Panc1 (cell line): ENCODE measurements around the gene PJA1.

ENCODE experiments used
- TF ChIP-seq, protein P1 (sequence below): fragments of 450-650 bp; IDR thresholded peaks from 2 replicates; pipeline ENCODE4 v1.5.1; 2017; ENCODE audit warnings: mild to moderate bottlenecking
- TF ChIP-seq, protein P2 (sequence below), 2 experiments: IDR thresholded peaks; 2 replicates each; pipeline ENCODE4 v1.6.1; 2011 to 2012; ENCODE audit warnings: low read depth in 2 of 2, control low read depth in 1 of 2, low read length in 1 of 2, mild to moderate bottlenecking in 1 of 2, moderate library complexity in 1 of 2; ENCODE audit not compliant: insufficient read depth in 1 of 2

DNA sequence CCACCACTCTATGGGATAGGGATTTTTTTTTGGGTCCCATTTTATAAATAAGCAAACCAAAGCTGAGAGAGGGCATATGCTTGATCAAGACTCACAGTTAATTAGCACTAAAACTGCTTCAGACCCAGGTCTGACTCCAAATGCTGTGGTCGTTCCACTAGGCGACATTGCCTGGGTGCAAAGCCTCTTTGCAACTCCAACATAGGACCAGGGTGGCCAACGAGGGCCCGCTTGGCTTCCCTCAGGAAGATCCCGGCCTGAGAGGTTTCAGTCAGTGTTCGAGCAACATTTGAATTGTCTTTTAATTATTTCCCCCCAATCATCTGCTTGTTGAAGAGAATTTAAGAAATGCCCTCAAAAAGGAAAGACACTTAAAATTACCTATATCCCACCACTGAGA is 11.2 kb downstream of the PJA1 start:
- TF ChIP-seq, protein P1, sequence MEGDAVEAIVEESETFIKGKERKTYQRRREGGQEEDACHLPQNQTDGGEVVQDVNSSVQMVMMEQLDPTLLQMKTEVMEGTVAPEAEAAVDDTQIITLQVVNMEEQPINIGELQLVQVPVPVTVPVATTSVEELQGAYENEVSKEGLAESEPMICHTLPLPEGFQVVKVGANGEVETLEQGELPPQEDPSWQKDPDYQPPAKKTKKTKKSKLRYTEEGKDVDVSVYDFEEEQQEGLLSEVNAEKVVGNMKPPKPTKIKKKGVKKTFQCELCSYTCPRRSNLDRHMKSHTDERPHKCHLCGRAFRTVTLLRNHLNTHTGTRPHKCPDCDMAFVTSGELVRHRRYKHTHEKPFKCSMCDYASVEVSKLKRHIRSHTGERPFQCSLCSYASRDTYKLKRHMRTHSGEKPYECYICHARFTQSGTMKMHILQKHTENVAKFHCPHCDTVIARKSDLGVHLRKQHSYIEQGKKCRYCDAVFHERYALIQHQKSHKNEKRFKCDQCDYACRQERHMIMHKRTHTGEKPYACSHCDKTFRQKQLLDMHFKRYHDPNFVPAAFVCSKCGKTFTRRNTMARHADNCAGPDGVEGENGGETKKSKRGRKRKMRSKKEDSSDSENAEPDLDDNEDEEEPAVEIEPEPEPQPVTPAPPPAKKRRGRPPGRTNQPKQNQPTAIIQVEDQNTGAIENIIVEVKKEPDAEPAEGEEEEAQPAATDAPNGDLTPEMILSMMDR, result no peak
- TF ChIP-seq, protein P2, sequence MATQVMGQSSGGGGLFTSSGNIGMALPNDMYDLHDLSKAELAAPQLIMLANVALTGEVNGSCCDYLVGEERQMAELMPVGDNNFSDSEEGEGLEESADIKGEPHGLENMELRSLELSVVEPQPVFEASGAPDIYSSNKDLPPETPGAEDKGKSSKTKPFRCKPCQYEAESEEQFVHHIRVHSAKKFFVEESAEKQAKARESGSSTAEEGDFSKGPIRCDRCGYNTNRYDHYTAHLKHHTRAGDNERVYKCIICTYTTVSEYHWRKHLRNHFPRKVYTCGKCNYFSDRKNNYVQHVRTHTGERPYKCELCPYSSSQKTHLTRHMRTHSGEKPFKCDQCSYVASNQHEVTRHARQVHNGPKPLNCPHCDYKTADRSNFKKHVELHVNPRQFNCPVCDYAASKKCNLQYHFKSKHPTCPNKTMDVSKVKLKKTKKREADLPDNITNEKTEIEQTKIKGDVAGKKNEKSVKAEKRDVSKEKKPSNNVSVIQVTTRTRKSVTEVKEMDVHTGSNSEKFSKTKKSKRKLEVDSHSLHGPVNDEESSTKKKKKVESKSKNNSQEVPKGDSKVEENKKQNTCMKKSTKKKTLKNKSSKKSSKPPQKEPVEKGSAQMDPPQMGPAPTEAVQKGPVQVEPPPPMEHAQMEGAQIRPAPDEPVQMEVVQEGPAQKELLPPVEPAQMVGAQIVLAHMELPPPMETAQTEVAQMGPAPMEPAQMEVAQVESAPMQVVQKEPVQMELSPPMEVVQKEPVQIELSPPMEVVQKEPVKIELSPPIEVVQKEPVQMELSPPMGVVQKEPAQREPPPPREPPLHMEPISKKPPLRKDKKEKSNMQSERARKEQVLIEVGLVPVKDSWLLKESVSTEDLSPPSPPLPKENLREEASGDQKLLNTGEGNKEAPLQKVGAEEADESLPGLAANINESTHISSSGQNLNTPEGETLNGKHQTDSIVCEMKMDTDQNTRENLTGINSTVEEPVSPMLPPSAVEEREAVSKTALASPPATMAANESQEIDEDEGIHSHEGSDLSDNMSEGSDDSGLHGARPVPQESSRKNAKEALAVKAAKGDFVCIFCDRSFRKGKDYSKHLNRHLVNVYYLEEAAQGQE (IDR thresholded peaks at IDR 0.05; ENCODE audit: insufficient read depth in 1 of 2, low read depth in 2 of 2, low read length in 1 of 2), result no peak
